Measurements from ENCODE around the gene WDR7. TPM values are rescaled to one million over a fixed set of nuclear protein-coding genes. Genes with fewer than 3 reads are reported as not detected.

The WDR7 gene
- total RNA-seq, 3 donors from 2014 or later = 21.2 to 22.3 (median 22.1) TPM

DNA sequence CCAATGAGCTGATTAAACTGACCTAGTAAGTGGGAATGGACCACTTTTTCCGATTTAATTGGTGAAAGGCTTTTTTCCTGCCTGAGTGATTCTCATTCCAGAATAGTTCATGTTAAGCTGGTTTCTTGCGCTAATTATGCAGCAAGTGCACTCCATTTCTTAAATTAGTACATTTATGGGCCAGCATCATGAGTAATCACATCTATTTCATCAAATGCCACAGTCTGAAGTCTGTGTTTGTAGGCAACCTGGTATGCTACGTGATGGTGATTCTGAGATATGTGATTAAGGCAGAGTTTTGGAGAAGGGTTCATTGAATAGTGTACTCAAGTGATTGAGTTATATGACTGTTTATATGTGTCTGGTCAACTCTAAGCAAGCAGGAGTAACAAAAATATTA, 367.7 kb downstream of the WDR7 start:
- Mint-ChIP-seq H3K4me1 (ENCODE audit: low read depth) (peaks cover 25% of the 10 kb centered on the region), H3K36me3 (ENCODE audit: insufficient read depth) (peaks cover 9% of the 10 kb centered on the region), H3K27me3 (ENCODE audit: low read depth) (no peaks in the 10 kb centered on the region), H3K9me3 (no peaks in the 10 kb centered on the region), H3K4me3 (no peak overlapping the region)
- DNase-seq = no peak
- ATAC-seq = no peak

DNA sequence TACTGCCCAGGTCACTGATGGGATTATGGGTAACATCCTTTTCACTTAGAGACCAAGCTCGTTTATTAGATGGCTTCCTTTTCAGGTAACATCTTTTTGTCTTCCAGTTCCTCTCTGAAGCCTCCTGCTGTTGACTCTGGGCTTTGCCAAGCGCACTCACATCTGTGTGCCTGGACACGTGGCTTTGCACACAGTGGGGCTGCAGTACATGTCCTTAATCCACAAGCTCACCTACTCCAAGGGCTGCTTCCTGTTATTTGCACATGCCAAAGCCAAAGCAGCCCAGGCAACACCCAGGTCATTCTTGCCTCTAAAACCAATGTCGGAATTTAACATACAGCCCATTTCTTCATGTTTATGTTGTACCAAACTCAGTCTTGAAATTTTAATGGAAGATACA, 371.6 kb downstream of the WDR7 start:
- no peak overlapping the region for H3K4me3 Mint-ChIP-seq
- H3K36me3 Mint-ChIP-seq (ENCODE audit: insufficient read depth) = peaks cover 28% of the 10 kb centered on the region
- ATAC-seq (no peak), DNase-seq (no peak)
- H3K4me1 Mint-ChIP-seq (ENCODE audit: low read depth) = peaks cover 4% of the 10 kb centered on the region
- H3K9me3 Mint-ChIP-seq = no peaks in the 10 kb centered on the region
- no peaks in the 10 kb centered on the region for H3K27me3 Mint-ChIP-seq (ENCODE audit: low read depth)

DNA sequence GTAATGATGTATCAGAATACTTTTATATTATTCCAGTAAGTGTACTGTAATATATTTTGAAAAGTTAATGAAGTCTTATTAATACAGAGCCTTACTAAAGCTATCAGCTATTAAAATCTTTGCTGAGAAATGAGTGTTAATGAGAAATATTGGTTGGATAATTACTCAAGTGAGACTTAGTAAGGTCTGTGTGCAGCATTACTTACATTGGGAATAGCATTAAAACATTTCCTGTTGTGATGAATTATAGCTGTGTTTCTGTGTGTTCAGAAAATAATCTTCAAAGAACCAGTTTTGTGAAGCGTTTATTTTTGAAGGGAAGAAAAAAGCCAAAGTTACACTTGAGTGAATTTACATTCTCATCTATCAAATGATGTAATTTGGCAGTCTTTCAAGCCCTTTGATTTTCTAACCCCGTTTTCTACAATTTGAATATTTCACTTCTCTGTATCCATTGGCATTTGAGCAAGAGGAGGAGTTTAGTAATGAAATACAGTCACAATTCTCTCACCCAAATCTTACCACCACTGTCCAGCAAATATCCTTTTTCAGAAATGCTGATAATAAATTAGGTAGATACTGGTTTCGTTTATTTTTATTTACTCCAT, 372.2 kb downstream of the WDR7 start:
- H3K9me3 Mint-ChIP-seq = no peaks in the 10 kb centered on the region
- H3K36me3 Mint-ChIP-seq (ENCODE audit: insufficient read depth) = peaks cover 32% of the 10 kb centered on the region
- ATAC-seq (no peak), DNase-seq (no peak)
- no peak overlapping the region for H3K4me3 Mint-ChIP-seq
- H3K27me3 Mint-ChIP-seq (ENCODE audit: low read depth) = no peaks in the 10 kb centered on the region
- H3K4me1 Mint-ChIP-seq (ENCODE audit: low read depth) = no peaks in the 10 kb centered on the region

DNA sequence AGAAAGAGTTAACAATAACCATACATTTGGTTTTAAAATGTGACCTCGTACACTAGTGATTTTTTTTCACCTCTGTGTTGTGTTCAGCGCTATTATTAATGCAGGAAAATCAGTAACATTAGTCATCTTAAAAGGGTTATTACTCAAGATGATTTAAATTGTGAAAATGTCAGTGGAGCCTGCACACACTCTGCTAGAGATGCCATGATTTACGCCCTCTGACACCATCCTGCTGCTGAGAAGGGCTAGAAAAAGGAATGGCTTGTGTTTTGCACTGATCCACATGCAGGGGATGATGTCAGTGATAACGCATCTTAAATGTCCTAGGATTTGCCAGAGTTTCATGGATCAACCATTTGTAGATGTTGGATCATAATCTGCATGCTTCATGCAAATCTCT, 374.4 kb downstream of the WDR7 start:
- no peak overlapping the region for H3K4me3 Mint-ChIP-seq
- H3K27me3 Mint-ChIP-seq (ENCODE audit: low read depth) = no peaks in the 10 kb centered on the region
- no peaks in the 10 kb centered on the region for H3K9me3 Mint-ChIP-seq
- DNase-seq (no peak), ATAC-seq (no peak)
- H3K36me3 Mint-ChIP-seq (ENCODE audit: insufficient read depth) = peaks cover 48% of the 10 kb centered on the region
- H3K4me1 Mint-ChIP-seq (ENCODE audit: low read depth) = no peaks in the 10 kb centered on the region

DNA sequence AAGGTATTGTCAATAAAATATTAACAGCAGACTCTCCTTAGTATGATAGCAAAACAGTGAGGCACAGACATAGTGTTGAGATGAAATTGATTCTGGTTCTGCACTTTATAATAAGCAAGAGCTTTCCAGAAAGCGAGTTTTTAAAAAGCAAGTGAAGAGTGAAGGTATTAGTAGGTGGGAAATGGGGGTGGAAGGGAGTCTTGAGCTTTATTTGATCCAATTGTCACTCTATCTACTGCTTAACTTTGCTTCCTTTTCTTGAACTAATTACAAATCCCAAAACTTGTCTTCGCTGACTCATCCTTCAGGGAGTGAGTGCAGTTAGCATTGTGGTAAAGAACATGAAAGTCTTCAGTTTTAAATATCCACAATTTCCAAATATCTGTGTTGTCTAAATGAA, 375.2 kb downstream of the WDR7 start:
- H3K9me3 Mint-ChIP-seq = no peaks in the 10 kb centered on the region

DNA sequence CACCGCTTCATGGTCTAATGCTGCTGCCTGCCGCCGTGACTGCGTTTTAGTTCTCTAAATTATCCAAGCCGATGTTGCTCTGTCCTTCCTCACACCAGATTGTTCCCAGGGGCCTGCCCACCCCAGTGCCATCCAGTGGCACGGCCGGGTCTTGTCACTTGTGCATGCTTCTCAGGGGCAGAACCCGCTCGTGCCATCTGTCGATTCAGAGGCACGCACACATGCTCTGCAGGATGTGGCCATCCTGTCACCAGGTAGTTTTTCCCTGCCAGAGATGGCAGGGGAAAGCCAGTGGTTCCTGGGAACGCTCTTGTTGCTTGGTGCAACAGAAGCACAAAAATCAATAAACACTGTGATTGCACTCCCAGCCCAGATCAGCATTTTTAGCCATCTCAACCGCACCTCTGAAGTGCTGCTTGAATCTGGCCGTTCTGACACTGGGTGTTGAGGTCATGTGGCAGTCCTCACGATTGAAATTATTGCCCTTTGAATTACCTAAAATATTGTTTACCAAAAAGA, 376.1 kb downstream of the WDR7 start:
- no peak for ATAC-seq
- Mint-ChIP-seq H3K27me3 (ENCODE audit: low read depth) (no peaks in the 10 kb centered on the region), H3K9me3 (no peaks in the 10 kb centered on the region), H3K4me1 (ENCODE audit: low read depth) (no peaks in the 10 kb centered on the region), H3K36me3 (ENCODE audit: insufficient read depth) (peaks cover 46% of the 10 kb centered on the region), H3K4me3 (no peak overlapping the region)
- no peak for DNase-seq

More for the DNA sequence above, 375.2 kb downstream of the WDR7 start:
- no peaks in the 10 kb centered on the region for H3K27me3 Mint-ChIP-seq (ENCODE audit: low read depth)
- no peak overlapping the region for H3K4me3 Mint-ChIP-seq
- H3K4me1 Mint-ChIP-seq (ENCODE audit: low read depth) = no peaks in the 10 kb centered on the region
- peaks cover 45% of the 10 kb centered on the region for H3K36me3 Mint-ChIP-seq (ENCODE audit: insufficient read depth)
- ATAC-seq (no peak), DNase-seq (no peak)

DNA sequence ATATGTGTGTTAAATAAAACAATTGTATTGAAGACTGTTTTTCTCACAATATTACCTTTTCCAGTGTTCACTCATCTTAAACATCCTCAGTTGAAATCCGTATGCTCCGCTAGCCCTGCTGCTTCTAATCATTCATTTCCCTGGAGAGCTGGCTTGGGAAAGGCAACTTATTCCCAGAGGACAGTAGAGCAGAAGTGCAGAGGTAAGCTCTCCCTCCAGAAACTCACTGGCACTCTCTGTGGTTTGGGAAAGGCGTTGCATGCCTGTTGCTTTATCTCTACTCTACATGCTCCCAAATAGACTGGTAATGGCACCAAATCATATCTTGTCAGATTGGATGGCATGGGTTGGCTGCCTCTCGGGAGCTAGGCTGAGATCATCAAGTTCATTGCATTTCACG, 378.6 kb downstream of the WDR7 start:
- peaks cover 50% of the 10 kb centered on the region for H3K36me3 Mint-ChIP-seq (ENCODE audit: insufficient read depth)
- DNase-seq (no peak), ATAC-seq (no peak)
- H3K27me3 Mint-ChIP-seq (ENCODE audit: low read depth) = no peaks in the 10 kb centered on the region
- H3K4me3 Mint-ChIP-seq = no peak overlapping the region
- no peaks in the 10 kb centered on the region for H3K9me3 Mint-ChIP-seq
- H3K4me1 Mint-ChIP-seq (ENCODE audit: low read depth) = no peaks in the 10 kb centered on the region

DNA sequence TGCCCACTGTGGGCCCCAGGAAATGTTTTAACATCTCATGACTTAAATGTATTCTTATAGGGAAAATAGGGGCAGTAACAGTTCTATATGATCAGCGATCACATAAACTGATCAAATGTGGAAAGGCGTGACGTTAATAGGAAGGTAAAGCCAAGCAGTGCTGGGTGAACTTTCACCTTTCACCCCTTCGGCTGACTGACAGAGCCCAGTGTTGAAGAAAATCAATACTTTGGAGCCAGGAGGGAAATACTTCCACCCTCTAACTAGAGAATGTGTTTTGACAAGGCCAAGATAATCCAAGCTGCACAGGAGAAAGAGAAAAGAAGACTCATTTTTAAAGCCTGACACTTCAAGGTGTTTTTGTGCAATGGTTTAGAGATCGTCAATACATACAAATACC, 379.3 kb downstream of the WDR7 start:
- Mint-ChIP-seq H3K4me1 (ENCODE audit: low read depth) (no peaks in the 10 kb centered on the region), H3K36me3 (ENCODE audit: insufficient read depth) (peaks cover 48% of the 10 kb centered on the region), H3K4me3 (no peak overlapping the region), H3K9me3 (no peaks in the 10 kb centered on the region), H3K27me3 (ENCODE audit: low read depth) (no peaks in the 10 kb centered on the region)
- DNase-seq = no peak
- no peak for ATAC-seq

DNA sequence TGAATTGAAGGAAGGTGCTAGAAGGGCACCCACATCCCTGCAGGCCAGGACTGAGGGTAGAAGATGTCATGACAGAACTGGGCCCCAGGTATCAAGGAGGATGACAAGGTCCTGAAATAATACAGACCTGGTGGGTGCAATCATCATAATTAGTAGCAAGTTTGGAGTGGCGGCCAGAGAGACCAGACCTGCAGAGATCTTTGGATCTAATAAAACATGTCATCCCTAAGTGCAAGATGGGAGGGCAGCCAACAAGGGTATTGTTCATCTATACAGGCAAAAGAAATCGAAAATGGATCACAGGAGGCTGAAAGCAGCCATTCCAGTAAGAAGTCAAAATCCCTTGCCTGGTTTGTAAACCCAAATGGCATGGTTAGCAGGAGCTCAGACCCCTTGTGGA, 384.4 kb downstream of the WDR7 start:
- no peak for DNase-seq
- ATAC-seq = no peak
- Mint-ChIP-seq H3K4me1 (ENCODE audit: low read depth) (no peaks in the 10 kb centered on the region), H3K27me3 (ENCODE audit: low read depth) (no peaks in the 10 kb centered on the region), H3K36me3 (ENCODE audit: insufficient read depth) (peaks cover 11% of the 10 kb centered on the region), H3K9me3 (no peaks in the 10 kb centered on the region), H3K4me3 (no peak overlapping the region)

DNA sequence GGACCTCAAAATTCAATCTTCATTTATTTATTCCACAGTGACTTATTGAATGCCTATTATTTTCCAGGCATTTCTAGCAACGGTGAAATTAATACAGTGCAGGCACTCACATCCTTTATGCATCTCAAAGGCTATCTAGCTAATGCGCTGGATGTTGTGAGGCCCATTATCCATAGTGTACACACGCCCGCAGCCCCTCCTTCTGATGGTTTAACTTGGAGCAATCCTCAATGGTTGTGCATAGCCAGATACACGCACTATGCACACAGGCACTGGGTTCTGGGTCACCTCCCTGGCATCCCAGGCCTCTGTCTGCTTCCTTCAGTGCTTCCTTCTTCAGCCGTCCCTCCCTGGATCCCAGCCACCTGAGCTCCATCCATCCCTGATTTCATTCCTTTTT, 387.2 kb downstream of the WDR7 start:
- H3K36me3 Mint-ChIP-seq (ENCODE audit: insufficient read depth) = peaks cover 2% of the 10 kb centered on the region
- no peaks in the 10 kb centered on the region for H3K9me3 Mint-ChIP-seq
- H3K4me1 Mint-ChIP-seq (ENCODE audit: low read depth) = no peaks in the 10 kb centered on the region
- DNase-seq = no peak
- no peak overlapping the region for H3K4me3 Mint-ChIP-seq
- no peak for ATAC-seq
- H3K27me3 Mint-ChIP-seq (ENCODE audit: low read depth) = no peaks in the 10 kb centered on the region

DNA sequence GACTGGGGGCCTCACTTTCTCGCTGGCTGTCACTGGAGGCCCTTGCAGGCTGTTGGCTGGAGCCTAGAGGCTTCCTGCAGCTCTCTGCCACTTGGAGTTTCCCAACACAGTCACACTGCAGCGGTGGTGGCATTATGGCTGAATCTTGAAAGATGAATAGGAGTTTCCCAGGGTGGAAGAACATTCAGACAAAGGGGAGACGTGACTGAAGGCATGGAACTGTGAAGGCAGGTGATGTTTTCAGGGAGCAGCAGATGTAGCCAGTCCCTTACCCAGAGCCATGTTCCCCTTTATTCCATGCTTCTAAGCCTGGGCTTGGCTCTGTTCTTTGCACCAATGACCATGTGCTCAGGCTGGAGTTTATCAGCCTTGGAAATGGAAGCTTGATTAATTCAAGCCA, 389.0 kb downstream of the WDR7 start:
- H3K36me3 Mint-ChIP-seq (ENCODE audit: insufficient read depth) = no peaks in the 10 kb centered on the region

DNA sequence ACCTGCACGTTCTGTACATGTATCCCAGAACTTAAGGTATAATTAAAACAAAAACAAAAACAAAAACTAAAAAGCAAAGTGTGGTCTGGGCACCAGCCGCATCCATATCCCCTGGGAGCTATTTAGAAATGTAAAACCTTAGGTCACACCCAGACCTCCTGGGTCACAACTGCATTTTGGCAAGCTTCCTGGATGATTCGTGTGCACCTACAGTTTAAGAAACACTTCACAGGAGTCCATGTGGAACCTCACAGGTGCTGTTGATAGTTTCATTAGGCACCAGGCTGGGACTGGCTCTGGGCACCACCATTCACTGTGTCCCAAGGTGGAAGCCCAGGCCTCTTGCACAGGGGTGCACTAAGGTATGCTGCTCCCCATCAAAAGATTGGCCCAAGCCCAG, 392.1 kb downstream of the WDR7 start:
- no peaks in the 10 kb centered on the region for H3K9me3 Mint-ChIP-seq

More for the DNA sequence above, 389.0 kb downstream of the WDR7 start:
- H3K9me3 Mint-ChIP-seq = no peaks in the 10 kb centered on the region
- H3K27me3 Mint-ChIP-seq (ENCODE audit: low read depth) = no peaks in the 10 kb centered on the region
- DNase-seq (no peak), ATAC-seq (no peak)
- H3K4me3 Mint-ChIP-seq = no peak overlapping the region
- no peaks in the 10 kb centered on the region for H3K4me1 Mint-ChIP-seq (ENCODE audit: low read depth)

DNA sequence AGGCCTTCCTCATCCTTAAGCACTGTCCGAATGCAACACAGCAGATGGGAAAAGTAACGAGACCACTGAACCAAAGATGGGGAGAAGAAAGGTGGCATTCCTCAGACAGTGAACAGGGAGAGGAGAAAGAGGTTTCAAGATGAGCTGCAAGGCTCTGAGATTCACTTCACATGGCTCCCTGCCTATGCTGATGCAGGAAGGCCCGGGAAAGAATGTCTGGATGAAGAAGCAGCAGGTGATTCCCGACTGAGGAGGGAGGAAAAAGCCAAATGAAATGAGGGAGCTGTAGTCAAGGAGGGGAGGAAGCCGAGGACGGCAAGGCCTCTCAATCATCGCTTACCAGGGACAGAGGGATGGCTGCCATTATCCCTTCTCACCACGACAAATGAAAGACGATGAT, 397.2 kb downstream of the WDR7 start:
- ATAC-seq = no peak
- no peak for DNase-seq

More for the DNA sequence above, 392.1 kb downstream of the WDR7 start:
- H3K27me3 Mint-ChIP-seq (ENCODE audit: low read depth) = no peaks in the 10 kb centered on the region
- DNase-seq = no peak
- H3K36me3 Mint-ChIP-seq (ENCODE audit: insufficient read depth) = no peaks in the 10 kb centered on the region
- no peaks in the 10 kb centered on the region for H3K4me1 Mint-ChIP-seq (ENCODE audit: low read depth)
- no peak for ATAC-seq
- H3K4me3 Mint-ChIP-seq = no peak overlapping the region

DNA sequence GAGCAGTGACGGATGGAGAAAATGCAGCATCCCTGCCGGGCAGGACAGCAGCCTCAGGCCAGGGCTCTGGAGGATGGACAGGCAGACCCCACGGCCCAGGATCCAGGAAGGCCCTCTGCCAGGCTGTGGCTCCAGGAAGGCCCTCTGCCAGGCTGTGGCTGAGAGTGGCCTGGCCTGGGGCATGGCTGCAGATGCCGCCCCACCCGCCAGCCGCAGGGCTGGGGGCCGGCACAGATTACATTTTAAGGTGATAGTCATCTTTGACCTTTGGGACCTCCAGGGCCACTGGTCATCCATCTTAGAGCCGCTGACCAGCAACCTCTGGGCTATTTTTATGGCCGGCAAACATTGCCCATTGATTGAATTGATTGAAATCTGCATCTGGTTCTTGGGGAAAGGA, 397.7 kb downstream of the WDR7 start:
- no peak for ATAC-seq
- H3K27me3 Mint-ChIP-seq (ENCODE audit: low read depth) = peaks cover 2% of the 10 kb centered on the region
- H3K4me3 Mint-ChIP-seq = no peak overlapping the region
- no peak for DNase-seq
- no peaks in the 10 kb centered on the region for H3K36me3 Mint-ChIP-seq (ENCODE audit: insufficient read depth)
- no peaks in the 10 kb centered on the region for H3K9me3 Mint-ChIP-seq
- H3K4me1 Mint-ChIP-seq (ENCODE audit: low read depth) = no peaks in the 10 kb centered on the region

More for the DNA sequence above, 397.2 kb downstream of the WDR7 start:
- H3K4me3 Mint-ChIP-seq = no peak overlapping the region
- H3K4me1 Mint-ChIP-seq (ENCODE audit: low read depth) = no peaks in the 10 kb centered on the region
- H3K27me3 Mint-ChIP-seq (ENCODE audit: low read depth) = peaks cover 2% of the 10 kb centered on the region
- no peaks in the 10 kb centered on the region for H3K36me3 Mint-ChIP-seq (ENCODE audit: insufficient read depth)
- no peaks in the 10 kb centered on the region for H3K9me3 Mint-ChIP-seq

DNA sequence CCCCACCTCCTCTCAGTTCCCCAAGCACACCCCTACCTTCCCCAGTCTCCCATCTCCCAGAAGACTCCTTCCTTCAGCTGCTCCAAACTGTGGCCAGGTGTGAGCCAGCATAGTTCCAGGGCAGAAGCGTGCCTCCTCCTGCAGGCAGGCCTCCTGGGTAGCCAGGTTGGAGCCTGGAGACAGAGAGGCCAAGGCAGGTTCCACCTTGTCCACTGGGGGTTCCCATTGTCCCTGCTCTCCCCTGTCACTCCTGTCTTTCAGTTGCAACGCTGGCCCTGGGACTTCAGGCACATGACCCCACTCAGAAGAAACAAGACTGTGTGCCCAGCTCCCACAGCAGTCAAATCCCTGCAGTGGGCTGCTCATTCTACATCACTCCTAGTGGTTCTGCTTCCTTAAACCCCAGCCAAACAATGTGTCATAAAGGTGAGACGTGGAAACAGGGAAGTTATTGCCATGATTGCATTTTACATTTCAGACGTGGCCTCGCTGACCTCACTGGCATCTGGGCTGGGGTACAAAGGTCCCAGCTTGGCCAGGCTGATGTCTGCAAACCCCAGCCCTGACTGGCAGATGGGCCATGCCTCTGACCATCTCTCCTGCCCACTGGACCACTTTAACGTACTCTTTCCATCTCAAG, 399.3 kb downstream of the WDR7 start:
- Mint-ChIP-seq H3K4me3 (no peak overlapping the region), H3K36me3 (ENCODE audit: insufficient read depth) (no peaks in the 10 kb centered on the region), H3K27me3 (ENCODE audit: low read depth) (peaks cover 2% of the 10 kb centered on the region), H3K9me3 (no peaks in the 10 kb centered on the region), H3K4me1 (ENCODE audit: low read depth) (no peaks in the 10 kb centered on the region)
- ATAC-seq = no peak
- DNase-seq = no peak
